GM12801 (cell line): ENCODE measurements around the gene SLBP.

Experiments
- TF ChIP-seq, protein P1 (sequence below): IDR thresholded peaks from one replicate; pipeline ENCODE4 v1.5.1; 2011; ENCODE audit warnings: control low read depth; ENCODE audit not compliant: insufficient read length; ENCODE audit errors: extremely low read depth

SLBP gene

GRCh38 chr4:1741208-1741607 is 29.1 kb upstream of the SLBP start:
- TF ChIP-seq, protein P1, sequence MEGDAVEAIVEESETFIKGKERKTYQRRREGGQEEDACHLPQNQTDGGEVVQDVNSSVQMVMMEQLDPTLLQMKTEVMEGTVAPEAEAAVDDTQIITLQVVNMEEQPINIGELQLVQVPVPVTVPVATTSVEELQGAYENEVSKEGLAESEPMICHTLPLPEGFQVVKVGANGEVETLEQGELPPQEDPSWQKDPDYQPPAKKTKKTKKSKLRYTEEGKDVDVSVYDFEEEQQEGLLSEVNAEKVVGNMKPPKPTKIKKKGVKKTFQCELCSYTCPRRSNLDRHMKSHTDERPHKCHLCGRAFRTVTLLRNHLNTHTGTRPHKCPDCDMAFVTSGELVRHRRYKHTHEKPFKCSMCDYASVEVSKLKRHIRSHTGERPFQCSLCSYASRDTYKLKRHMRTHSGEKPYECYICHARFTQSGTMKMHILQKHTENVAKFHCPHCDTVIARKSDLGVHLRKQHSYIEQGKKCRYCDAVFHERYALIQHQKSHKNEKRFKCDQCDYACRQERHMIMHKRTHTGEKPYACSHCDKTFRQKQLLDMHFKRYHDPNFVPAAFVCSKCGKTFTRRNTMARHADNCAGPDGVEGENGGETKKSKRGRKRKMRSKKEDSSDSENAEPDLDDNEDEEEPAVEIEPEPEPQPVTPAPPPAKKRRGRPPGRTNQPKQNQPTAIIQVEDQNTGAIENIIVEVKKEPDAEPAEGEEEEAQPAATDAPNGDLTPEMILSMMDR = no peak

- TF ChIP-seq, protein P1 = no peak
Observed at GRCh38 chr4:1740021-1740545, 28.0 kb upstream of the SLBP start.

DNA sequence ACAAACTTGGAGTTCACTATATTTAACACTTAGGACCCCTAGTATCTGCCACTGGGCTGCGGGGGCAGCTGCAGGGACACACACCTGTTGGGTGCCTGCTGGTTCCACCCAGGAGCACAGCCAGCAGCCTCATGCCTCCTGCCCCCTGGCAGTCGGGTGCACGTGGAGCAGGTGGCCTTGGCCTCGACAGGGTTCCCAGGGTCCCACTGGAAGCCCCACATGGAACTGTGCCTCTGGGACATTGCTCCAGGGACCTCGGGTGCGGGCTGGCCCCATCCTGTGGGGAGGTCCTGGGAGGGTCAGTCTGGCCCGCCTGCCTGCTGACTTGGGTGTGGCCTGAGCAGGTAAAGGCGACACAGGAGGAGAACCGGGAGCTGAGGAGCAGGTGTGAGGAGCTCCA is 27.2 kb upstream of the SLBP start:
- TF ChIP-seq, protein P1 = no peak

GRCh38 chr4:1738410-1738809 is 26.3 kb upstream of the SLBP start:
- TF ChIP-seq, protein P1 = no peak

- TF ChIP-seq, protein P1 = no peak
Observed at GRCh38 chr4:1737666-1738065, 25.5 kb upstream of the SLBP start.

DNA sequence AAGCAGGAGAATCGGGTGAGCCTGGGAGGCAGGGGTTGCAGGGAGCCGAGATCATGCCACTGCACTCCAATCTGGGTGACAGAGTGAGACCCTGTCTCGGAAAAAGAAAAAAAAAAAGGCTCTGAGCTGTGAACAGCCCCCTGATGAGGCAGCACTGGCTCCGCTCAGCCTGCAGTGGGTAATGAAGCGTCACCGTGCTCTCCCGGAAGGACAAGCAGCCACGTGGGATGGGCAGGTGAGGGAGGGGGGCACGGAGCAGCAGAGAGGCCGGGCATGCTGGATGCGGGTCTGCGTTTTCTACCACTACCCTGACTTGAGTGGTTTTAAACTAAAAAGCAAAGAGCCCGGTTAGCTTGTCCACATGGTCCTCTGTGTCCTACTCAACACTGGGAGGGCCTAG is 24.7 kb upstream of the SLBP start:
- TF ChIP-seq, protein P1 = no peak

DNA sequence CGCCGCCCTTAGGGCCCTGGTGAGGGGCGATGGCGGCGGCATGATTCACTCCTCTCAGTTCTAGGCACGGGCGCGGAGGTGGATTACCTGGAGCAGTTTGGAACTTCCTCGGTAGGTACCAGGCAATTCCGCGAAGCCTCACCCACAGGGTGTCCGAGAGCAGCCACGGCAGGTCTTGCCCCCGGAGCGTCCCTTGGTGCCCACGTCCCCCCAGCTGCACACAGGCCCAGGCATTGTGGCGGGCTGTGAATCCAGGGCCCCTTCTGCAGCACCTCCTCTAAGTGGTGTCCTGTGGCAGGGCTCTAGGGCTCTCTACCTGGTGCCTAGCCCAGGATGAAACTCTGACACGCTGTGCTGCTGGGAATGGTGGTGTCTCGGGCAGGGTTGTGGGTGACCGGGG is 23.1 kb upstream of the SLBP start:
- TF ChIP-seq, protein P1 = no peak
